HUES6 (cell line): ENCODE results near the gene NFIA.

Experiments
- H3K27ac ChIP-seq: 2 replicates; pipeline ENCODE4 v1.7.0; 2013; ENCODE audit warnings: low read depth, mild to moderate bottlenecking, low read length, inconsistent platforms
- H3K27me3 ChIP-seq: 2 replicates; pipeline ENCODE4 v1.6.1; 2013; ENCODE audit warnings: low read length; ENCODE audit not compliant: control insufficient read depth, insufficient read depth
- H3K36me3 ChIP-seq: 2 replicates; pipeline ENCODE4 v1.6.1; 2013; ENCODE audit warnings: low read length; ENCODE audit not compliant: control insufficient read depth, insufficient read depth
- H3K4me1 ChIP-seq: 2 replicates; pipeline ENCODE4 v1.6.1; 2013; ENCODE audit warnings: low read length; ENCODE audit not compliant: control insufficient read depth, insufficient read depth
- H3K4me3 ChIP-seq: 2 replicates; pipeline ENCODE4 v1.5.1; 2013; ENCODE audit warnings: low read depth, low read length
- H3K9ac ChIP-seq: one replicate; pipeline ENCODE4 v1.6.1; 2013; ENCODE audit warnings: mild to moderate bottlenecking, low read length
- H3K9me3 ChIP-seq: 2 replicates; pipeline ENCODE4 v1.6.1; 2013; ENCODE audit warnings: low read depth, low read length; ENCODE audit not compliant: control insufficient read depth, insufficient read depth

Gene NFIA

DNA sequence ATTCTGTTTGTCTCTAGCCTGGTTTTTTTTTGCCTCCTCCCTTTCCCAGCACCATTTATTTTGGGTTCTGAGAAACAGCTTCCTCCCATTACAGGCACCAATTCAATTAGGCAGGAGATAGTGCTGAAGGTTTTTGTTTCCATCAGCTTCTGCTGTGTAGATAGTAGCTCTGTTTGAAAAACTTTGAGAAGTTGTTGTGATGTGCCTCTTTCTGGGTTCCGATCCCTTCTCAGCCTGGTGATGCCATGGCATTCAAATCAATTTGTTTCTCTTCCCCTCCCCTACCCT is 109.0 kb downstream of the NFIA start:
- no peaks in the 10 kb centered on the region for H3K9me3 ChIP-seq
- no peak overlapping the region for H3K4me3 ChIP-seq
- no peak overlapping the region for H3K9ac ChIP-seq
- H3K4me1 ChIP-seq = 0 out of 2 replicates have a peak, but pooled peaks cover 3% of the 10 kb centered on the region
- H3K27ac ChIP-seq = no peak overlapping the region
- H3K36me3 ChIP-seq = no peaks in the 10 kb centered on the region
- no peaks in the 10 kb centered on the region for H3K27me3 ChIP-seq

DNA sequence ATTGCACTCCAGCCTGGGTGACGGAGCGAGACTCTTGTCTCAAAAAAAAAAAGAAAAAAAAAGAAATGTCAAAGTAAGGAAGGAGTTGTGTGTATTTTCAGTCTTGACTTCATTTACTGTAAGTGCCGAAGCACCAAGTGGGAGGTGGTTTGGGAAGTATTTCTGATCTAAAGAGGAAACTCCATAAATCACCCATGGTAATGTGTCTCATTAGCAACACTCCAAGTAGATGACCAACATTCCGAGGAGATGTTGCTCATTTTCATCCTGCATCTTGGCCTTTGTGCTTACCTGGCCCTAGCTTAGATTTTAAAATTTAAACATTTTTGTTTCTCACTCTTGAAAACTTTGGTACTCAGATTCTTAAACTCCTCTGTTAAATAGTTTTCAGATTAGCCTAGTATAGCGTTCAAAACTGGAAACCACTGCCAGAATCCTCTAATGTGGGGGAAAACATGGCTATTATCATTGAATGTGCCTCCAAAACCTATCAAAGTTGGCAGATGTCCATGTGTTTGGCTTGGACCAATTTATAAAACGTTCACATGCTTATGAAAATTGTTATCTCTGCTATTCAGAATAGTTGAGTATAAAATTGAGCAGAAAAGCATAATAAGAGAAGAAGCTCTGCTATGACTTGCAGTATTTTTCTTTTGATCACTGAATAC is 110.4 kb downstream of the NFIA start:
- Histone ChIP-seq H3K9ac (no peak overlapping the region), H3K27ac (no peak overlapping the region), H3K4me3 (no peak overlapping the region), H3K4me1 (no peaks in the 10 kb centered on the region), H3K9me3 (no peaks in the 10 kb centered on the region), H3K27me3 (no peaks in the 10 kb centered on the region), H3K36me3 (no peaks in the 10 kb centered on the region)

DNA sequence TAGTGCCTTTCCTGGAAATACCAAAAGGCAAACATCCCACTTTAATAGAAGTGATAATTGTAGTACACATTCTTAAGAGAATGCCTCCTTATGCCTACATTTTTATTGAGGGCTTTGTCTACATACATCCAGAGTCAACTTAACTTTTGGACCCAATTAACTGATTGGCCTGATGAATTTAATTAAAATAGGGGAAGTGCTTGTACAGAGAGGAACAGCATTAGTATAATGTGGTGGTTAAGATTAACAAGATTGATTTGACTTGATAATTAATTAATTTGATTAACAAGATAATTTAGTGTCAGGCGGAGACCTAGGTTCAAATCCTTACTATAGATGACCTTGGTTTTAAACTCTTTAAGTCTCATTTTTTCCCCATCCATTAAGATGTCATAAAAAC is 111.4 kb downstream of the NFIA start:
- Histone ChIP-seq H3K27ac (no peak overlapping the region), H3K9me3 (no peaks in the 10 kb centered on the region), H3K9ac (no peak overlapping the region), H3K36me3 (no peaks in the 10 kb centered on the region), H3K4me3 (no peak overlapping the region), H3K4me1 (no peaks in the 10 kb centered on the region), H3K27me3 (no peaks in the 10 kb centered on the region)

DNA sequence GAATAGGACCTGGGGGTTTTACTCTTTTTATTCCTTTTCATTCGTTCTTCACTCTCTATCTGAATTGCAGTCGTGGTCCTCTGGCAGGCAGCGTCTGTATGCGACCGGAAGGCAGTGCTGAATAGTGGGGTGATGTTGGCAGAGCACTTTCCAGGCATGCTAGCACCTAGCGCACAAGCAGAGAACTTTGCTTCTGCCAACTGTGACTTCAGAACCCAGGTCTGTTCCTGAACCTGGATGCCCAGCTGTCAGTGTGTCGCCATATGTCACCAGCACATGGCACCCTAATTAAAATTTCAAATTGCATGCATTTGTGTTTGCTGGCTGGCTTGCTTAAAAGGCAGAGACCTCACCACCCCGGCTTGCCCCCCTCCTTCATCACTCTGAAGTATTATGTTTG is 116.2 kb downstream of the NFIA start:
- Histone ChIP-seq H3K27ac (no peak overlapping the region), H3K4me1 (no peaks in the 10 kb centered on the region), H3K36me3 (no peaks in the 10 kb centered on the region), H3K9ac (no peak overlapping the region), H3K9me3 (no peaks in the 10 kb centered on the region), H3K4me3 (no peak overlapping the region), H3K27me3 (no peaks in the 10 kb centered on the region)

DNA sequence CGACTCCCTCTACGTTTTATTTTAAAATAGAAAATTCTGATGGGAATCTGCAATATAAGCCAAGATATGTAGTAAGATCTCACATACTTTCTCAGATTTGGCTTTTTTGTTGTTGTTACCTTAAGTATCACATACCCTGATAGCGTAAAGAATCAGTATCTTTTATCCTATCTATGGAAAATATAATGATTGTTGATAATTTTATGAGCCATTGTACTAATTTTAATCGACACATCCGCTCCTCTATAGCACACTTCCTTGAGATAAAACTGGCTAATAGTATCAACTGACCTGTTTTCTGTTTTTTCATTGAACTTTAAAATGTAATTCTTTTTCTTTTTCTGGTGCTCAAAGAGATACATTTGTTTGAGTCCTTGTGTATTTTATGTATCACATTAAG is 118.7 kb downstream of the NFIA start:
- no peaks in the 10 kb centered on the region for H3K36me3 ChIP-seq
- no peaks in the 10 kb centered on the region for H3K4me1 ChIP-seq
- no peak overlapping the region for H3K9ac ChIP-seq
- no peaks in the 10 kb centered on the region for H3K9me3 ChIP-seq
- H3K27me3 ChIP-seq = no peaks in the 10 kb centered on the region
- H3K4me3 ChIP-seq = no peak overlapping the region
- H3K27ac ChIP-seq = no peak overlapping the region

DNA sequence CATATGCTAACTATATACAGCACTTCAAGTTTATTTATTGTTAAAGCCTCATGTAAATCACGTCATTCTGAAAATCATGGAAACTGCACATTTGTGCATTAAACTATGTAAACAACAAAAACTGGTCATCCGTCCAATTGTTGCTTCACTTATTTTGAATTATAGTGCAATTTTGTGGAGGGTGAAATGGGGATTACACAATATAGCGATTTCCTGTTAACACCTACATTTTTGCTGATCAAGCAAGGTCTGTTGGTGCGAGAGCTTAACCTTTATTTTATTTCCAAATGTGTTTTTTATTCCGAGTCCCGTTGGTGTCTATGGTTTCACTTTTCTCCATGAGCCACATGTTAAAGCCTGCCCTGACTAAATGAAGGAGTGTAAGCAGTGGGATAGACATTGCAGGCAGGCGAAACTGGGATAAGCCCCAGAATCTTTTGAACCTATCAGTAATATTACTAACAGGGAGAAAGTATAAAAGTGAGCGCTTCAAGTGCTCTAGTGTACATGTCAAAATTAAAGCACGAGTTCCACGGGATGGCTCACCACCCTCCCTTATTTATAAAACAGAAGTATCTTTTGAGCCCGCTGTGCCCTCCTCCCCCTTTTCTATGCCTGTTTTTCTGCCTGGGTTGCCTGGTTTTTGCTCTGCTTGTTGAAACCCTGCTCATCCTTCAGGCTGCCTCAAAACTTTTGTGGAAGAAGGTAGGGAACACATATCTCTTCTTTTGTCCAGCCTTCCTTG is 120.7 kb downstream of the NFIA start:
- H3K36me3 ChIP-seq = no peaks in the 10 kb centered on the region
- no peaks in the 10 kb centered on the region for H3K9me3 ChIP-seq
- H3K9ac ChIP-seq = no peak overlapping the region
- H3K27me3 ChIP-seq = no peaks in the 10 kb centered on the region
- no peaks in the 10 kb centered on the region for H3K4me1 ChIP-seq
- no peak overlapping the region for H3K4me3 ChIP-seq
- no peak overlapping the region for H3K27ac ChIP-seq

DNA sequence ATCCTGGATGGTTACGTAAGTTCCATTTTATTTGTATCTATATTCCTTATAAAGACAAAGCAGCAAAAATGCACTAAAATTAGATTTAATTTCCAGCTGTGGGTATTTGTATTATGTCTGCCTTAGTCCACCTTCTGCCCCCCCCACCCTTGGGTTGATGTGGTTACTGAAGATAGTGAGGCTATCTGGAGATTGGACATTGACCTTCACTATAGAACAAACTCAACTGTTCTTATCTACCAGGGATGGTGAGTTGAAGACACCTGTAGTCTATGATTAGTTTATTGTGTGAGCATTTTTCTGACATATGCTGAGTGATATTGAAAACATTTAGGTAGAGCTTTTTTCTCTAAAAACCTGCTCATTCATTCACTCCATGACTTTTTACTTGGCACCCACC is 122.2 kb downstream of the NFIA start:
- H3K9ac ChIP-seq = no peak overlapping the region
- H3K4me1 ChIP-seq = no peaks in the 10 kb centered on the region
- H3K27ac ChIP-seq = no peak overlapping the region
- H3K36me3 ChIP-seq = no peaks in the 10 kb centered on the region
- no peaks in the 10 kb centered on the region for H3K27me3 ChIP-seq
- no peak overlapping the region for H3K4me3 ChIP-seq
- no peaks in the 10 kb centered on the region for H3K9me3 ChIP-seq

DNA sequence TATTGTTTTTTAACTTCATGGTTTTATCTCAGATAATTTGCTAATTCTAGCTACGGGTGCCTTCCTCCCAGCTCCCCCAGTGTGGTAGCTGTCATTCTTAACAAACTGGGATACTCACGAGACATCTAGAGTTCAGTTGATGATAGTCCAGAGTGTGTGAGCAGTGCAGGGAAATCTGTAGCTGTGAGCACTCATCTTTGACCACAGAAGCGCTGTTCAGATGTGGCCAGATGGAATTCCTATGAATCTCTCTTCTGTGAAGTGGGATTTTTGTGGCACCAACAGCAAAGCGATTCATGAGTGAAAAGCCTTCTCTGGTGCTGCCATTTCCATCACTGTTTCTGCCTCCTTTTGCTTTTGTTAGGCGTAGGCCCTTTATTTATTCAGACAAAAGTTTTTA is 125.1 kb downstream of the NFIA start:
- Histone ChIP-seq H3K27ac (no peak overlapping the region), H3K9me3 (no peaks in the 10 kb centered on the region), H3K36me3 (no peaks in the 10 kb centered on the region), H3K4me1 (no peaks in the 10 kb centered on the region), H3K27me3 (no peaks in the 10 kb centered on the region), H3K9ac (no peak overlapping the region), H3K4me3 (no peak overlapping the region)

DNA sequence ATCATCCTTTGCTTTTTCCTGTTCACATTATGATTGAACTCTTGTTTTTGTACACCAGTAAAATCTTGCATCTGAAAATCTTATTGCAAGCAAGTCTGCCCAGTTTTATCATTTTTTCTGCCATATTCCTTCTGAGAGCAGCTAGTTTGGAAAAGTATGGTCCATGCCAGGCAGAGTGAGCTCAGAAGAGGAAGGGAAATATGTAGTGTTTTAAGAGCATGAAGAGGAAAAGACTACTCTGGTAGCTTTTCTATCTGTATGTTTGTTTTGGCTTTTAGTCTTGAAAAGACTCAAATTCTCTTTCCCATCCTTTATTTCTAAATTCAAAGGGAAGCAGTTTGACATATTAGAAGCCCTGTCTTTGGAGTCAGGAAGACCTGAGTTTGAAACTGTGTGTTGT is 125.8 kb downstream of the NFIA start:
- H3K4me3 ChIP-seq = no peak overlapping the region
- H3K4me1 ChIP-seq = no peaks in the 10 kb centered on the region
- H3K9ac ChIP-seq = no peak overlapping the region
- no peak overlapping the region for H3K27ac ChIP-seq
- H3K27me3 ChIP-seq = no peaks in the 10 kb centered on the region
- no peaks in the 10 kb centered on the region for H3K36me3 ChIP-seq
- H3K9me3 ChIP-seq = no peaks in the 10 kb centered on the region

DNA sequence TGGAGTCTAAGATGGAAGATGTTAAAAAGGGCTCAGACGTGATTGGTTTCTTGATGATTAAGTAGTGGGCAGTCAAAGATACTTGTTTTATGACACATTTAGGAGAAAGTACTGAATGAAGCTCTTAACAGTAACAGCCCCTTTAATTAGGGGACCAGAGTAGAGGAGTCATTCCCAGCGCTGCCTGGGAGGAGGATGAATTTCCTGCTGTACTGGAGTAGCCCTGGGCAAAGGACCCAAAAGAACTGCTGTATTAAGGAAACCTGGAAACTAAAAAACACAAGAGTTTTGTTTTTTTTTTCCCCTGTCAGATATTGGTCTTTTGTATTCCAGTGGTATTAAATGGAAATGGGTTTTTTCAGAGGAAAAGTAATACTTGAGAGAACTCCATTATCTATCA is 126.5 kb downstream of the NFIA start:
- Histone ChIP-seq H3K27ac (no peak overlapping the region), H3K9ac (no peak overlapping the region), H3K4me1 (no peaks in the 10 kb centered on the region), H3K27me3 (no peaks in the 10 kb centered on the region), H3K9me3 (no peaks in the 10 kb centered on the region), H3K4me3 (no peak overlapping the region), H3K36me3 (no peaks in the 10 kb centered on the region)

DNA sequence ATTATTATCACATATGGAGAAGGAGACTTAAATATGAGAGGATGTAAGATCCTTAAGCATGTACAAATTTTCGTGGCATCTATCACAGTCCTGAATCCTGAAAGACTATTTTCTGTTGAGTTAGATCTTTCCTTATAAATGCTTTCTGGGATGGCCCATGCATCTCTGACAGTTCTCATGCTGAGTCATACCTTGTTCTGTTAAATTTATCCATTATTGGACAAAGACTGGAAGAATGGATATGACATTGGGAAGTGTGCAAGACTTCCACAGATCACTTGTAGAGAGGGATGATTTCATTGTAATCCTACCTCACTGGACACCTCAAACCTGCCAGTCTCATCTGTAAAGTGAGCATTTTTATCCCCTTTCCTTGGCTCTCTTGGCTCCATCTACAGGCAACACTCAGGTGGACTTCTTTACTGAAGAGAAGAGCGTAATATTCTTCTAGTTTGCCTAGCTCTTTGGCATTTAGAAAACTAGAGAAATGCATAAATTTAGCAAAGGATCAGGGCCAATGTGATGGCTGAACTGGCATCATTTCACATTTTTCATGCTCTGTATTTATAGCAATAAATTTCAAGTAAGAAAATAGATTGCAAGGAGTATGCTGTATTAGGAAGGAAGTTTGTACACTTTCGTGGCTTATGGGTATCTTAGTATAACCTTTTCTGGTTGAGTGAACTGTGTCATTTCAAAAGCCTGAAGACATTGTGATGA is 128.2 kb downstream of the NFIA start:
- H3K4me1 ChIP-seq = no peaks in the 10 kb centered on the region
- H3K9me3 ChIP-seq = no peaks in the 10 kb centered on the region
- no peak overlapping the region for H3K4me3 ChIP-seq
- H3K36me3 ChIP-seq = no peaks in the 10 kb centered on the region
- no peak overlapping the region for H3K9ac ChIP-seq
- H3K27me3 ChIP-seq = no peaks in the 10 kb centered on the region
- H3K27ac ChIP-seq = no peak overlapping the region
